OCI-LY1 (cell line): ENCODE data around the gene CLPX.

Source experiments
- H2AFZ ChIP-seq: fragments of 200-600 bp; sonication (generic), shearing (Covaris generic); 2 replicates; pipeline ENCODE4 v1.6.0; 2014; ENCODE audit warnings: antibody characterized with exemption, mild to moderate bottlenecking, low read length
- H3F3A ChIP-seq: fragments of 200-600 bp; sonication (generic), shearing (Covaris generic); 2 replicates; pipeline ENCODE4 v1.6.0; 2014; ENCODE audit warnings: mild to moderate bottlenecking, antibody characterized with exemption, low read length, moderate library complexity; ENCODE audit not compliant: insufficient read depth
- H3K27ac ChIP-seq: fragments of 200-600 bp; sonication (generic); 2 replicates; pipeline ENCODE4 v1.5.1; 2014; ENCODE audit warnings: low read length, mixed run types, mild to moderate bottlenecking, low read depth; ENCODE audit not compliant: poor library complexity, severe bottlenecking
- H3K27me3 ChIP-seq: fragments of 200-600 bp; sonication (generic); 2 replicates; pipeline ENCODE4 v1.6.0; 2014; ENCODE audit warnings: antibody characterized with exemption, mild to moderate bottlenecking, low read length, moderate library complexity; ENCODE audit not compliant: insufficient read depth
- H3K36me3 ChIP-seq: fragments of 200-600 bp; sonication (generic); 2 replicates; pipeline ENCODE4 v1.6.1; 2014; ENCODE audit warnings: mild to moderate bottlenecking, antibody characterized with exemption, low read length, moderate library complexity, mixed read lengths; ENCODE audit not compliant: insufficient read depth
- H3K4me1 ChIP-seq: fragments of 200-600 bp; sonication (generic); 2 replicates; pipeline ENCODE4 v1.5.1; 2014; ENCODE audit warnings: mild to moderate bottlenecking, low read length, moderate library complexity; ENCODE audit not compliant: insufficient read depth, severe bottlenecking
- H3K4me2 ChIP-seq: fragments of 200-600 bp; sonication (generic), shearing (Covaris generic); 2 replicates; pipeline ENCODE4 v1.6.1; 2014; ENCODE audit warnings: low read length
- H3K4me3 ChIP-seq: fragments of 200-600 bp; sonication (generic); 2 replicates; pipeline ENCODE4 v1.5.1; 2014; ENCODE audit warnings: low read length, low read depth, mild to moderate bottlenecking, mixed read lengths; ENCODE audit not compliant: poor library complexity, severe bottlenecking
- H3K79me2 ChIP-seq: fragments of 200-600 bp; shearing (Covaris generic); 2 replicates; pipeline ENCODE4 v1.6.1; 2016; ENCODE audit warnings: mixed run types, low read length, mixed read lengths; ENCODE audit not compliant: insufficient read depth
- H3K9ac ChIP-seq: fragments of 200-600 bp; sonication (generic), shearing (Covaris generic); 2 replicates; pipeline ENCODE4 v1.6.1; 2014; ENCODE audit warnings: mild to moderate bottlenecking, low read length, mixed read lengths
- H3K9me2 ChIP-seq: fragments of 200-600 bp; sonication (generic), shearing (Covaris generic); 2 replicates; pipeline ENCODE4 v1.6.1; 2014; ENCODE audit warnings: low read depth, mild to moderate bottlenecking, low read length, mixed read lengths
- H3K9me3 ChIP-seq: fragments of 200-600 bp; shearing (Covaris generic); 2 replicates; pipeline ENCODE4 v1.6.1; 2014; ENCODE audit warnings: low read length, mixed read lengths
- H4K20me1 ChIP-seq: fragments of 200-600 bp; sonication (generic), shearing (Covaris generic); 2 replicates; pipeline ENCODE4 v1.6.0; 2016; ENCODE audit warnings: mild to moderate bottlenecking, low read length; ENCODE audit not compliant: insufficient read depth
- EZH2 ChIP-seq: fragments of 200-600 bp; sonication (generic), shearing (Covaris generic); IDR thresholded peaks from 2 replicates; pipeline ENCODE4 v1.8.0; 2017; ENCODE audit warnings: borderline replicate concordance, mixed run types, mild to moderate bottlenecking, antibody characterized with exemption, low read length, moderate library complexity, mixed read lengths
- TF ChIP-seq, protein P1 (sequence below): fragments of 200-600 bp; sonication (generic), shearing (Covaris generic); IDR thresholded peaks from 2 replicates; pipeline ENCODE4 v1.5.1; 2017; ENCODE audit warnings: mild to moderate bottlenecking, antibody characterized with exemption, low read length, moderate library complexity, mixed read lengths

The CLPX gene

DNA sequence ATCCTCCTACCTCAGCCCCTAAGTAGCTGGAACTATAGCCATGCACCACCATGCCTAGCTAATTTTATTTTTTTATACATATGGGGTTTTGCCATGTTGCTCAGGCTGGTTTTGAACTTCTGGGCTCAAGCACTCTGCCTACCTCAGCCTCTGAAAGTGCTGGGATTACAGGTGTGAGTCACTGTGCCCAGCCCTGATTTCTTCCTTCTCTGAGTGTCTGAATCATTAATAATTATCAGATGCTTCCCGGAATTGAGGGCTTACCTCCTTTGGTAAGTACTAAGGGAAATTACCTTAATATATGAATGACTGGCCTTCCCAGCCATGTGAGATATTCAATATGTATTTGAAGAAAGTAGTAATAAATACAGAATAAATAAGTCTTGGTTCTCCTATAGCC is 7.2 kb downstream of the CLPX start:
- H3K4me1 ChIP-seq, result peaks cover 7% of the 10 kb centered on the region
- H4K20me1 ChIP-seq, result no peaks in the 10 kb centered on the region
- TF ChIP-seq, protein P1, sequence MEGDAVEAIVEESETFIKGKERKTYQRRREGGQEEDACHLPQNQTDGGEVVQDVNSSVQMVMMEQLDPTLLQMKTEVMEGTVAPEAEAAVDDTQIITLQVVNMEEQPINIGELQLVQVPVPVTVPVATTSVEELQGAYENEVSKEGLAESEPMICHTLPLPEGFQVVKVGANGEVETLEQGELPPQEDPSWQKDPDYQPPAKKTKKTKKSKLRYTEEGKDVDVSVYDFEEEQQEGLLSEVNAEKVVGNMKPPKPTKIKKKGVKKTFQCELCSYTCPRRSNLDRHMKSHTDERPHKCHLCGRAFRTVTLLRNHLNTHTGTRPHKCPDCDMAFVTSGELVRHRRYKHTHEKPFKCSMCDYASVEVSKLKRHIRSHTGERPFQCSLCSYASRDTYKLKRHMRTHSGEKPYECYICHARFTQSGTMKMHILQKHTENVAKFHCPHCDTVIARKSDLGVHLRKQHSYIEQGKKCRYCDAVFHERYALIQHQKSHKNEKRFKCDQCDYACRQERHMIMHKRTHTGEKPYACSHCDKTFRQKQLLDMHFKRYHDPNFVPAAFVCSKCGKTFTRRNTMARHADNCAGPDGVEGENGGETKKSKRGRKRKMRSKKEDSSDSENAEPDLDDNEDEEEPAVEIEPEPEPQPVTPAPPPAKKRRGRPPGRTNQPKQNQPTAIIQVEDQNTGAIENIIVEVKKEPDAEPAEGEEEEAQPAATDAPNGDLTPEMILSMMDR, result no peak
- no peak for TF ChIP-seq EZH2
- H3K79me2 ChIP-seq, result peaks cover 16% of the 10 kb centered on the region
- no peaks in the 10 kb centered on the region for H3K27me3 ChIP-seq
- H3K4me2 ChIP-seq, result no peak overlapping the region
- no peak overlapping the region for H3K27ac ChIP-seq
- no peaks in the 10 kb centered on the region for H3K9me3 ChIP-seq
- H2AFZ ChIP-seq, result no peak overlapping the region
- peaks cover 68% of the 10 kb centered on the region for H3K36me3 ChIP-seq
- H3K9me2 ChIP-seq, result no peaks in the 10 kb centered on the region
- H3K9ac ChIP-seq, result no peak overlapping the region
- no peak overlapping the region for H3K4me3 ChIP-seq
- H3F3A ChIP-seq, result no peaks in the 10 kb centered on the region

DNA sequence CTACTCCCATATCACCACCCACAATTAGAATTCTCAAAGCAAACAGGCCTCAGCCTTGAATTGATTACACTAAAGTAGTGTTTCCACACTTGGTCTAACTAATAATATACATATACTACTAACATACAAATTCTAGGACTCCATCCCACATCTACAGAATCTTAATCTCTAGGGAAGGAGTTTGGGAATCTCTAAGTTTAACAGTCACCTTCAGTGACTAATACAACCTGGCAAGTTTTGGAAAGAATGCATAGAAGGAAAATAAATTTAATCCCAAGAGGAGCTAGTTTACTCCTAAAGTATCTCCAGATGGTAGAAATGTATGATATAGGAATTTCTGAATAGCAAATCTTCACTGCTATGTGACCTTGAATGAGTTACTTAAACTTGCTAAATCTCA is 9.1 kb downstream of the CLPX start:
- H3K9me2 ChIP-seq, result no peaks in the 10 kb centered on the region
- H3K9me3 ChIP-seq, result no peaks in the 10 kb centered on the region
- H3K9ac ChIP-seq, result no peak overlapping the region
- peaks cover 86% of the 10 kb centered on the region for H3K36me3 ChIP-seq
- no peak overlapping the region for H3K4me3 ChIP-seq
- no peak overlapping the region for H3K27ac ChIP-seq
- no peaks in the 10 kb centered on the region for H3K4me1 ChIP-seq
- no peak overlapping the region for H2AFZ ChIP-seq
- no peak overlapping the region for H3K4me2 ChIP-seq
- TF ChIP-seq, protein P1, result no peak
- no peak for TF ChIP-seq EZH2
- 0 out of 2 replicates have a peak, but pooled peaks cover 2% of the 10 kb centered on the region for H3K79me2 ChIP-seq
- no peaks in the 10 kb centered on the region for H4K20me1 ChIP-seq
- no peaks in the 10 kb centered on the region for H3K27me3 ChIP-seq
- no peaks in the 10 kb centered on the region for H3F3A ChIP-seq

DNA sequence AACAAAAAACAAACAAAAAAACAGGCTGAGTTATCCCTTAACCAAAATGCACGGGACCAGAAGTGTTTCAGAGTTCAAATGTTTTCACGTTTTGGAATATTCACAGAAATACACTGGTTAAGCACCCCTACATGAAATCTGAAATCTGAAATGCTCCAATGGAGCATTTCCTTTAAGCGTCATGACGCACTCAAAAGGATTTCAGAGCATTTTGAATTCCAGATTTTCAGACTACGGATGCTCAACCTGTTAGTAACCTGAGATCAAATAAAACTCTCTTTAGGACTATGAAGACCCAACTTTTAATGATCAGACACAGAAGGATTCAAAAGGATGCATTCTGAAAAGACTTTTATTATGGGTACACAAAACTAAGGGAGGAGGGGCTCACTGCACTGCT is 9.6 kb downstream of the CLPX start:
- no peak overlapping the region for H3K9ac ChIP-seq
- no peaks in the 10 kb centered on the region for H3K79me2 ChIP-seq
- H3K9me3 ChIP-seq, result no peaks in the 10 kb centered on the region
- H3K27ac ChIP-seq, result no peak overlapping the region
- H3K4me1 ChIP-seq, result no peaks in the 10 kb centered on the region
- TF ChIP-seq EZH2, result no peak
- TF ChIP-seq, protein P1, result no peak
- no peaks in the 10 kb centered on the region for H4K20me1 ChIP-seq
- H3K4me3 ChIP-seq, result no peak overlapping the region
- H2AFZ ChIP-seq, result no peak overlapping the region
- no peaks in the 10 kb centered on the region for H3K27me3 ChIP-seq
- no peaks in the 10 kb centered on the region for H3K9me2 ChIP-seq
- H3F3A ChIP-seq, result no peaks in the 10 kb centered on the region
- no peak overlapping the region for H3K4me2 ChIP-seq
- H3K36me3 ChIP-seq, result peaks cover 87% of the 10 kb centered on the region
